Smooth muscle cell (in vitro differentiated cells): ENCODE measurements around the gene EP400. TPM values are rescaled to one million over a fixed set of nuclear protein-coding genes. Genes with fewer than 3 reads are reported as not detected.

Experiments
- DNase-seq: peaks from one replicate; lab custom pipeline; 2025; ENCODE audit not compliant: unreplicated experiment; lab: John Stamatoyannopoulos, UW
- H2AFZ ChIP-seq: fragments of 200-600 bp; sonication (generic); 2 replicates; pipeline ENCODE4 v1.6.0; 2016; ENCODE audit warnings: antibody characterized with exemption, low read depth, mild to moderate bottlenecking
- H3F3A ChIP-seq: fragments of 200-600 bp; sonication (generic); 2 replicates; pipeline ENCODE4 v1.6.0; 2017; ENCODE audit warnings: antibody characterized with exemption, low read depth
- H3K27ac ChIP-seq: fragments of 200-600 bp; sonication (generic); 2 replicates; pipeline ENCODE4 v1.5.1; 2016; ENCODE audit warnings: low read depth, mild to moderate bottlenecking
- H3K27me3 ChIP-seq: fragments of 200-600 bp; sonication (generic); 2 replicates; pipeline ENCODE4 v1.6.1; 2016; ENCODE audit warnings: low read depth, mild to moderate bottlenecking
- H3K36me3 ChIP-seq: fragments of 200-600 bp; sonication (generic); 2 replicates; pipeline ENCODE4 v1.5.1; 2016; ENCODE audit warnings: low read depth
- H3K4me1 ChIP-seq: fragments of 200-600 bp; sonication (generic); 2 replicates; pipeline ENCODE4 v1.5.1; 2016; ENCODE audit warnings: low read depth
- H3K4me2 ChIP-seq: fragments of 200-600 bp; sonication (generic); 2 replicates; pipeline ENCODE4 v1.6.0; 2016; ENCODE audit warnings: mild to moderate bottlenecking
- H3K4me3 ChIP-seq: fragments of 200-600 bp; sonication (generic); 2 replicates; pipeline ENCODE4 v1.5.1; 2016; ENCODE audit warnings: mild to moderate bottlenecking
- H3K79me2 ChIP-seq: fragments of 200-600 bp; sonication (generic); 2 replicates; pipeline ENCODE4 v1.6.0; 2016; ENCODE audit warnings: low read depth, mild to moderate bottlenecking
- H3K9ac ChIP-seq: fragments of 200-600 bp; sonication (generic); 2 replicates; pipeline ENCODE4 v1.6.0; 2016; ENCODE audit warnings: low read depth
- H3K9me3 ChIP-seq: fragments of 200-600 bp; sonication (generic); replicated peaks from 2 replicates; pipeline ENCODE4 v1.5.1; 2016; ENCODE audit warnings: low read depth
- H4K20me1 ChIP-seq: fragments of 200-600 bp; sonication (generic); 2 replicates; pipeline ENCODE4 v1.6.0; 2016; ENCODE audit warnings: low read depth
- WGBS: methylation state at CpG from one replicate; pipeline ENCODE4 v1.1.7; 2016; ENCODE audit warnings: low lambda C conversion rate; 5-methylcytosine and 5-hydroxymethylcytosine counted together
- polyA plus RNA-seq: library from polyadenylated mRNA; unstranded; fragments of >200 nt; fragmentation: Nextera tagmentation; extraction: Ambion mirVana; gene quantifications from 2 replicates; pipeline ENCODE4 v1.2.1, GENCODE V29; 2016
- total RNA-seq: library from RNA; depleted of rRNA; stranded (reverse); fragments of >200 nt; gene quantifications from 2 replicates; pipeline ENCODE4 v1.2.3, GENCODE V29; 2014
- TF ChIP-seq, protein P1 (sequence below): fragments of 200-600 bp; sonication (generic); IDR thresholded peaks from 2 replicates; pipeline ENCODE4 v1.5.1; 2017; ENCODE audit warnings: borderline replicate concordance, mild to moderate bottlenecking, antibody characterized with exemption; ENCODE audit not compliant: insufficient read depth, poor library complexity, severe bottlenecking

The EP400 gene
- total and polyA plus RNA-seq, 2 experiments from 2014 or later, result 6.6 to 13.6 TPM

DNA sequence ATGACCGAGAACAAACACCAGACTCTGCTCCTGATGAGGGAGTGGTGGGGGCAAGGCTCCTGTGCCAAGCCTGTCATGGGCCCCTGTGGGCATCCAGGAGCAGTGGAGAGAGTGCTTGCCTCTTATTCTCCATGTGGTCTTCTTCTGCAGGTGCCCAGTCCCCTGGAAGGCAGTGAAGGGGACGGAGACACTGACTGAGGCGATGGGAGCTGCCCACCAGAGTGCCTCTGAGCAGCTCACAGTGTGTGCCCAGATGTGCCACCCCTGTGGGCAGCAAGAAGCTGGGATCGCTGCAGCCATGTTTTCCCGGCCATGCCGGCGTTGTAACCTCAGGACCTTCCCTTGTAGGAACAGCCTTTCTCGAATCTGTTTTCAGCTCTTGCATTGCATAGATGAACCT, 6.4 kb upstream of the EP400 start:
- no peak for DNase-seq
- WGBS, result 97% methylated on average over 8 of the region's 8 CpGs
- Histone ChIP-seq H4K20me1 (no peaks in the 10 kb centered on the region), H3K4me3 (no peak overlapping the region), H3F3A (peaks cover 9% of the 10 kb centered on the region), H3K4me1 (no peaks in the 10 kb centered on the region), H3K27ac (no peak overlapping the region), H3K9ac (no peak overlapping the region), H2AFZ (no peak overlapping the region), H3K79me2 (no peaks in the 10 kb centered on the region), H3K27me3 (no peaks in the 10 kb centered on the region), H3K9me3 (no peaks in the 10 kb centered on the region), H3K36me3 (peaks cover 3% of the 10 kb centered on the region), H3K4me2 (no peak overlapping the region)
- TF ChIP-seq, protein P1, sequence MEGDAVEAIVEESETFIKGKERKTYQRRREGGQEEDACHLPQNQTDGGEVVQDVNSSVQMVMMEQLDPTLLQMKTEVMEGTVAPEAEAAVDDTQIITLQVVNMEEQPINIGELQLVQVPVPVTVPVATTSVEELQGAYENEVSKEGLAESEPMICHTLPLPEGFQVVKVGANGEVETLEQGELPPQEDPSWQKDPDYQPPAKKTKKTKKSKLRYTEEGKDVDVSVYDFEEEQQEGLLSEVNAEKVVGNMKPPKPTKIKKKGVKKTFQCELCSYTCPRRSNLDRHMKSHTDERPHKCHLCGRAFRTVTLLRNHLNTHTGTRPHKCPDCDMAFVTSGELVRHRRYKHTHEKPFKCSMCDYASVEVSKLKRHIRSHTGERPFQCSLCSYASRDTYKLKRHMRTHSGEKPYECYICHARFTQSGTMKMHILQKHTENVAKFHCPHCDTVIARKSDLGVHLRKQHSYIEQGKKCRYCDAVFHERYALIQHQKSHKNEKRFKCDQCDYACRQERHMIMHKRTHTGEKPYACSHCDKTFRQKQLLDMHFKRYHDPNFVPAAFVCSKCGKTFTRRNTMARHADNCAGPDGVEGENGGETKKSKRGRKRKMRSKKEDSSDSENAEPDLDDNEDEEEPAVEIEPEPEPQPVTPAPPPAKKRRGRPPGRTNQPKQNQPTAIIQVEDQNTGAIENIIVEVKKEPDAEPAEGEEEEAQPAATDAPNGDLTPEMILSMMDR, result no peak

DNA sequence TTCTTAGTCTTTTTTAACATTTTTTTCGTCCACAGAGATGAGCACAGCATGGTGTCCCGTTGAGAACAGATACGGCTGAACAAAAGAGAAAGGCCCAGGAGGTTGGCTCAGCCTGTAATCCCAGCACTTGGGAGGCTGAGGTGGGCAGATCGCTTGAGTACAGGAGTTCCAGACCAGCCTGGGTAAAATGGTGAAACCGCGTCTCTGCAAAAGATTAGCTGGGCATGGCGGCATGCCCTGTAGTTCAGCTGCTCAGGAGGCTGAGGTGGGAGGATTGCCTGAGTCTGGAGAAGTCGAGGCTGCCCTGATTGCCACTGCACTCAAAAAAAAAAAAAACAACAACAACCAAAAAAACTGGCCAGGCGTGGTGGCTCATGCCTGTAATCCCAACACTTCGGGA, 5.9 kb upstream of the EP400 start:
- Histone ChIP-seq H3K27ac (no peak overlapping the region), H3K79me2 (no peaks in the 10 kb centered on the region), H3K9ac (no peak overlapping the region), H4K20me1 (no peaks in the 10 kb centered on the region), H3K36me3 (peaks cover 3% of the 10 kb centered on the region), H3K4me2 (no peak overlapping the region), H3F3A (peaks cover 13% of the 10 kb centered on the region), H2AFZ (no peak overlapping the region), H3K4me1 (no peaks in the 10 kb centered on the region), H3K27me3 (no peaks in the 10 kb centered on the region), H3K4me3 (no peak overlapping the region), H3K9me3 (no peaks in the 10 kb centered on the region)
- TF ChIP-seq, protein P1, result no peak
- no peak for DNase-seq
- WGBS, result 96% methylated on average over 10 of the region's 10 CpGs

DNA sequence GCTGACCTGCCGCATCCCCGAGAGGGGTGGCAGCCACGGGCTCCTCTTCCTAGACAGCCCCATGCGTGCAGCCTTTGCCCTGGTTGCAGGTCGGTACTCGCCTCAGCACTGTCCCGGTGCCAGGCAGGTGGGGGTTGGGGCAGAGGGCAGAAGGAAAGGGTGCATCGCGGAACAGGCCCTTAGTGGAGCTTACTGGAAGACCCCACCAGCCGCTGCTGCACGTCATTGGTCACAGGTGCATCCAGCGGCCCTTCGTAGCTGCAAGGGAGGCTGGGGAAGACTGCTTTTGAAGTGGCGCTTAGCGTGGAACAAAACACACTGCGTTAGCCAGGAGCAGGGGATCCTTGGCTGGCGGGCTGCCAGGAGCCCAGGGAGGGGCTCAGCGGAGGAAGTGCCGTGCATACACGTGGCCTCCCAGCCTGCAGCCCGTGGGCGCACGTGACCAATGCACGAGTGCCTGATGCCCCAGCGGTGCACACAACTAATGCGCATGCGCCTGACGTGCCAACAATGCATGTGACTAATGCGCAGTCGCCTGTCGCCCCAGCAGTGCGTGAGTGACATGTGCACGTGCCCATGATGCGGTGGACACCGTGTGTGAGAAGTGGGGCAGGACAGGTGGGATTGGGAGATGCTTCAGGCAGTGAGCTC, 5.0 kb upstream of the EP400 start:
- Histone ChIP-seq H3F3A (peaks cover 18% of the 10 kb centered on the region), H4K20me1 (no peaks in the 10 kb centered on the region), H3K4me3 (no peak overlapping the region), H3K36me3 (peaks cover 3% of the 10 kb centered on the region), H3K9ac (no peak overlapping the region), H3K9me3 (no peaks in the 10 kb centered on the region), H3K27me3 (no peaks in the 10 kb centered on the region), H3K4me2 (no peak overlapping the region), H2AFZ (no peak overlapping the region), H3K79me2 (no peaks in the 10 kb centered on the region), H3K4me1 (no peaks in the 10 kb centered on the region), H3K27ac (no peak overlapping the region)
- no peak for DNase-seq
- 97% methylated on average over 35 of the region's 35 CpGs for WGBS
- TF ChIP-seq, protein P1, result no peak

DNA sequence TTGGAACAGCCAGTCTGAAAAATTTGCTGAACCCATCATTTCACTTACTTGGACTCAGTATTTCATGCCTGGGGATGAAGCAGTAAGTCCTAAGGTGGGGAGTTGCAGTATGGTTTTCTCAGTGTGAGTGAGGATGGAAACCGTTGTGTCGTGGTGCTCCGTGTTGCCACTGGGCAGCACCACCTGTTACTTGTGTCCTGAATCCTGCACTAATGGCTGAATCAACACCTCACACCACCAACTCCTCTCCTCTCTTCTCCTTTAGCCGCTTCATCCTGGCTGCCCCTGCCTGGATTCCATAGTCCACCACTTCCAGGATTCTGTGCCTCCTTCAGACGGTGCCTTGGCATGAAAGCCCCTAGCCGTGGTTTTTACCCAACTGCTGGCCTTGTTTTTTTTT, 3.0 kb upstream of the EP400 start:
- TF ChIP-seq, protein P1, result no peak
- no peak overlapping the region for H3K9ac ChIP-seq
- DNase-seq, result no peak
- WGBS, result 93% methylated on average over 6 of the region's 6 CpGs
- H4K20me1 ChIP-seq, result peaks cover 8% of the 10 kb centered on the region
- no peak overlapping the region for H3K4me2 ChIP-seq
- no peak overlapping the region for H3K27ac ChIP-seq
- H3K79me2 ChIP-seq, result peaks cover 15% of the 10 kb centered on the region
- peaks cover 5% of the 10 kb centered on the region for H3K4me1 ChIP-seq
- no peak overlapping the region for H2AFZ ChIP-seq
- peaks cover 3% of the 10 kb centered on the region for H3K36me3 ChIP-seq
- peaks cover 18% of the 10 kb centered on the region for H3F3A ChIP-seq
- H3K9me3 ChIP-seq, result no peaks in the 10 kb centered on the region
- no peak overlapping the region for H3K4me3 ChIP-seq
- H3K27me3 ChIP-seq, result no peaks in the 10 kb centered on the region
